ENCODE results near the gene TBC1D2.

- TF ChIP-seq CTCF (IDR thresholded peaks at IDR 0.05) (no peak), POLR2A (IDR thresholded peaks at IDR 0.05) (no peak), POLR2AphosphoS5 (IDR thresholded peaks at IDR 0.05) (no peak), EP300 (IDR thresholded peaks at IDR 0.05) (no peak)
These were observed 45.9 kb downstream of the TBC1D2 start for GRCh38 chr9:98209530-98209929.

All from upper lobe of left lung (tissue), 4 donors.